HG02678 (cell line): ENCODE measurements around the gene EDRF1.
A peak's percentile ranks its signal among the peaks of the same experiment; 100 is the strongest.
"Not testable (repeated sequence)": the region's sequence is repeated elsewhere in the genome, so short reads cannot be mapped to it uniquely, and the experiment has no call there.

Source experiments
- ATAC-seq: cut with Tn5 transposase; IDR thresholded peaks from one replicate; pipeline ENCODE4 v1.9.1; 2021; ENCODE audit warnings: mild to moderate bottlenecking, moderate library complexity; ENCODE audit not compliant: unreplicated experiment

The EDRF1 gene

GRCh38 chr10:125708971-125709503, 10.5 kb upstream of the EDRF1 start:
- ATAC-seq = peak; percentile 55

- no peak for ATAC-seq
Measured at GRCh38 chr10:125709553-125710474, 9.7 kb upstream of the EDRF1 start.

- ATAC-seq = no peak
Measured at GRCh38 chr10:125711110-125711750, 8.3 kb upstream of the EDRF1 start.

GRCh38 chr10:125714728-125715127, 4.8 kb upstream of the EDRF1 start:
- not testable (repeated sequence) for ATAC-seq

- no peak for ATAC-seq
Measured at GRCh38 chr10:125720002-125720382, 483 bp downstream of the EDRF1 start.

GRCh38 chr10:125721035-125721434, 1.5 kb downstream of the EDRF1 start:
- ATAC-seq = peak; percentile 46

GRCh38 chr10:125722811-125723210, 3.3 kb downstream of the EDRF1 start:
- no peak for ATAC-seq

- no peak for ATAC-seq
Measured at GRCh38 chr10:125726914-125727313, 7.4 kb downstream of the EDRF1 start.

- ATAC-seq = no peak
Measured at GRCh38 chr10:125727436-125727835, 7.9 kb downstream of the EDRF1 start.

GRCh38 chr10:125734148-125734547, 14.6 kb downstream of the EDRF1 start:
- ATAC-seq = no peak

- no peak for ATAC-seq
Measured at GRCh38 chr10:125734823-125735222, 15.3 kb downstream of the EDRF1 start.

GRCh38 chr10:125738206-125738605, 18.7 kb downstream of the EDRF1 start:
- no peak for ATAC-seq

GRCh38 chr10:125739994-125740679, 20.6 kb downstream of the EDRF1 start:
- ATAC-seq = no peak

GRCh38 chr10:125742465-125742864, 23.0 kb downstream of the EDRF1 start:
- no peak for ATAC-seq

GRCh38 chr10:125744909-125745308, 25.4 kb downstream of the EDRF1 start:
- ATAC-seq = no peak

GRCh38 chr10:125747417-125747816, 27.9 kb downstream of the EDRF1 start:
- ATAC-seq = no peak

GRCh38 chr10:125756196-125756595, 36.7 kb downstream of the EDRF1 start:
- ATAC-seq = no peak

- no peak for ATAC-seq
Measured at GRCh38 chr10:125756853-125757487, 37.5 kb downstream of the EDRF1 start.

GRCh38 chr10:125757742-125758141, 38.2 kb downstream of the EDRF1 start:
- no peak for ATAC-seq

GRCh38 chr10:125761961-125762360, 42.5 kb downstream of the EDRF1 start:
- ATAC-seq = no peak
